Activated CD4-positive, alpha-beta T cell treated with anti-CD3 and anti-CD28 coated beads, Interleukin-2, Interleukin-6, amounts not matched to agents 100 ng/mL and 50 ng/mL, durations not matched to agents 16 hours and 8 hours (primary cell): ENCODE measurements around the gene TMEM179B.
A peak's percentile ranks its signal among the peaks of the same experiment; 100 is the strongest.

Source experiments
- DNase-seq: peaks from one replicate; pipeline ENCODE4 v3.0.0-alpha.2; 2020

Gene TMEM179B

DNA sequence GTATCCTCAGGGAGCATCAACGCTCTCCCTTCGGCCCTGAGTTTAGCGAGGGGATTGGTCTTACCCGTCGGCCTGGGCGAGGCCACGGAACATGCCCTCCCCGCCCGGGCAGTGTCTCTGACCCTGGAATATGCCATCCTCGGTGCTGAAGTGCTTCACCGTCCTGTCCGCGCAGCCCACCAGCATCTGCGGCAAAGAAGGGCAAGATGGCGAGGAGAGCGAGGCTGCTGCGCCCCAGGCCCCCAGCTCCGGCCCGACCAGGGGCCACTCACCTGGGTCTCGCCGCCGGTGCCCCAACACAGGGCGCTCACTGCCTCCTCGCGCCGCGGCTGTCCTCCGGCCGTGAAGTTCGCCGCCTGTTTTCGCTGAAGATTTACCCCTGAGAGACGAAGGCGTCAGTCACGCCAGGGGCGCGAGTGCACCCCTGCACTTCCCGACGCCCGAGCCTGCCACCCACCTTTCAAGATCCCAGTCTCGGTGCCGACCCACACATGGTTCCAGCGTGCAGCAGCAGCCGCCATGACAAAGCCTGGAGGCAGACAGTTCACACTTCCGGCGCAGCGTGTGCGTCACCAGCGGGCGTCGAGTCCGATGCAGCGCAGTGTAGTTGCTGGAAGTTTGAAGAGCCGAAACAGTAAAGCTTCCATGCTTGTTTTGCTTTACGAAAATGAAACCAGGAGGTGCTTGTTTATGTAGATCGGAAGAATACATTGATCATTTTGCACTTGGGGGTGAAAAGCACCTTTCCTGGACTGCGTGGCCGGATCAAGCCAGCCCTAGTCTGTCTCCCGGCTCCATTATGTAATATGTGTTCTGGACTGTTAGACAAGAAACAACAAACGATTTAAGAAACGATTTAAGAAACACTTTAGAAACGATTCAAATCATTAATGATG, 52.1 kb downstream of the TMEM179B start, which contains the start of gene WDR74:
TSS of gene WDR74 (minus strand) at position 541 of the 896 bp plus-strand sequence. CDS start at position 521, 20 bp downstream.
- DNase-seq: peak; percentile 97
